ENCODE results near the gene RDH11.
A peak's percentile ranks its signal among the peaks of the same experiment; 100 is the strongest.
"Not testable (repeated sequence)": the region's sequence is repeated elsewhere in the genome, so short reads cannot be mapped to it uniquely, and the experiment has no call there.

The RDH11 gene

GRCh38 chr14:67703997-67704396, 8.4 kb upstream of the RDH11 start:
- no peak for DNase-seq

DNA sequence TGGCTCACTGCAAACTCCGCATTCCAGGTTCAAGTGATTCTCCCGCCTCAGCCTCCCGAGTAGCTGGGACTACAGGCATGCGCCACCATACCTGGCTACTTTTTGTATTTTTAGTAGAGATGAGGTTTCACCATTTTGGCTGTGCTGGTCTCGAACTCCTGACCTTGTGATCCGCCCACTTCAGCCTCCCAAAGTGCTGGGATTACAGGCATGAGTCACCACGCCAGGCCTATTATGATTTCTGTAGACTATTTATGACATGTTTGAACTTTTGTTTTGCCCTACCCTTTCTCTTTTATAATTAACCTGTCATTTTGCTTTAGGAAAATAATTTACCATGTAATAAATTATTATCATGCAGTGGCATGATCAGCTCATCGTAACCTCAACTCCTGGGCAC, 5.9 kb upstream of the RDH11 start, which contains the start of gene RDH12:
RDH12 (plus strand) TSS at position 395 of the 400 bp plus-strand sequence. CDS start 20,757 bp downstream, outside the sequence.
- DNase-seq: not testable (repeated sequence)

- DNase-seq: no peak
Observed at GRCh38 chr14:67698179-67698578, 2.6 kb upstream of the RDH11 start.

DNA sequence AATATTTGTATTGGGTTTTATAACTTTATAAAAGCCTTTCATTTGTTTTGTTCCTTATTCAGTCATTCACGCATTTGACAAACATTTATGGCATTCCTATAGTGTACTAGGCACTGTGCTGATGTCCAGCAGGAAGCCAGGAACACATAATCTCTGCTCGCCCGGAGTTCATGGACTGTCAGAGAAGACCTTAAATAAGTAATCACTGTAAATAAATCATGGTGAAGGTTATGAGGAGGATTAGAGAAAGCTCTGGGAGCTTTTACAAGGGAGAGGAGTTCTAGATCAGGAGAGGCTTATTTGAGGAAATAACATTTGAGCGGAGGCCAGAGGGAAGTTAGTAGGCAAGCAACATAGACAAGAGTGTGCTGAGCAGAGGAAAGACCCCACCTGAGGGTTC, 1.4 kb upstream of the RDH11 start:
- no peak for DNase-seq

DNA sequence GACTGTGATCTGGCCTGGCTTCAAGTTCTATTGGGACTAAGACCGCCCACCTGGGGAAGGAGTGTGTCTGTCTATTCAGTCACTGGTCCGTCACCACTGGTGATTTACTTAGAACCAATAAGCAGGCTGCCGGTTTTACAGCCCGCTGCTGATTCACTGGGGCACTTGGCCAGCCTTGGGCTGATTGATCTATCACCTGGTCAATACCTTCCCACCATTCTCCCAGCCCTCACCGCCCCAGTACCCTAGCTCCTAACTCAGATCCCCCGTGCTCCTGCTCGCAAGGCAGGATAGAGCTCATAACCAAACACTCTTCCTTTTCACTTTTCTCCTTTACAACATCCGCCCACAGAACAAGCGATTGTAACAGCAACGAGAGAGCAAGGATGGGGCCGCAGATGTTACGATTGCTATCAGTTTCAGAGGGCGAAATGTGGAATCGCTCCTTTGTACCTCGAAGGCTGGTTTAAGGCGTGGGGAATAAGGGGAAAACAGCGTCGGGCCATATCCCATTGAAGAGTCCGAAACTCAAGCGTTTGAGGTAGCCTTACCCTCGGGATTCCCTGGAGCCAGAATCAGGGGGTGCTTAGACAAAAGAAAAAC, 672 bp downstream of the RDH11 start:
- peak; percentile 8 for DNase-seq

DNA sequence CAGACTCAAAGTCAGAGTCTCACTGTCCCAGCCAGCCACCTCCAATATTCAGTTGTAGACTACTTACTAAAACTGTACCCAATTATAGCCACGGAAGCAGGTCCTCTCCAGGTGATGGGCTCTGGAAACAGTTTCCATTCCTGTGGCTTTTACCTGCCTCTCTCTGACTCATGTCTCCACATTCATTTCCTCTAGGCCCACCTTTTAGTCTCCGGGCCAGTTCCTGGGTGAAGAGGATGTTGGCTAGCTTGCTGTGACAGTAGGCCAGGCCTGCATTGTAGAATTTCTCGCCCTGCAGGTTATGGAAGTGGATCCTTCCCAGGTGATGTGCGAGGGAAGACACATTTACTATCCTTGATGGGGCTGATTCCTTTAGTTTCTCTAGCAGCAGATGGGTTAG, 5.6 kb downstream of the RDH11 start:
- no peak for DNase-seq

DNA sequence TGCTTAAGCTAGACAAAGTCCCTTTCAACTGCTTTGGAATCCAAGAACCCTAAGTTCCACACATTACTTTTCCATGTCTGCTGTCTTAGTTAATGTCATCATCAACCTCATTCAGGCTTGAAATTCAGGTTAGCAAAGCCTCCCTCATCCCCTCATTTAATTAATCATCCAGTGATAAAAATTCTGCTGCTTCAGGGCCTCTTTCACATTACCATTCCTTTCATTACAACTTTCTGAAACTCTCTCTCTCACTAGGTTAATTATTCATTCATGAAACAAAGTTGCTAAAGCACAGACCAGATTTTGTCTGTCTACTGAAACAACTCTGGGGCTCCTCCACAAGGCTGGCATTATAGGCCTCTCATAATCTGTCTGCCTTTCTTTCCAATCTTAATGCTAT, 11.7 kb downstream of the RDH11 start:
- DNase-seq: no peak

GRCh38 chr14:67680941-67681340, 14.6 kb downstream of the RDH11 start:
- no peak for DNase-seq

GRCh38 chr14:67680121-67680602, 15.4 kb downstream of the RDH11 start:
- DNase-seq: no peak

DNA sequence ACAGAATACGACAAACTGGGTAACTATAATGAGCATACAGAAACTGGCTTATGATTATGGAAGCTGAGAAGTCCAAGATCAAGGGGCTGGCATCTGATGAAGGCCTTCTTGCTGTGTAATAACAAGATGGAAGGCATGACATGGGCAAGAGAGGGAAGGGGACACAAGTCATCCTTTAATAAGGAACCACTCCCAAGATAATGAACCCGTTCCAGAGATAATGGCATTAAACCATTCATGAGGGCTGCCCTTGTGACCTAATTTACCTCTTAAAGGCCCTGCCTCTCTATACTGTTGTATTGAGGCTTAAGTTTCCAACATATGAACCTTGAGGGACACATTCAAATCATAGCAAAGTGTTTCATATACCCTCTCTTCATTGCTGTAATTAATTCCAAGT, 16.6 kb downstream of the RDH11 start:
- DNase-seq: no peak

GRCh38 chr14:67675219-67675582, 20.4 kb downstream of the RDH11 start:
- DNase-seq: no peak

- DNase-seq: peak; percentile 6
Observed at GRCh38 chr14:67674480-67675218, 20.9 kb downstream of the RDH11 start, which contains the start of gene VTI1B. VTI1B (minus strand) TSS chr14:67674632; CDS start chr14:67674489, 143 bp downstream.

GRCh38 chr14:67674139-67674479, 21.5 kb downstream of the RDH11 start:
- DNase-seq: no peak

- DNase-seq: no peak
Observed at GRCh38 chr14:67673451-67673850, 22.1 kb downstream of the RDH11 start.

- DNase-seq: no peak
Observed at GRCh38 chr14:67668559-67668958, 27.0 kb downstream of the RDH11 start.

DNA sequence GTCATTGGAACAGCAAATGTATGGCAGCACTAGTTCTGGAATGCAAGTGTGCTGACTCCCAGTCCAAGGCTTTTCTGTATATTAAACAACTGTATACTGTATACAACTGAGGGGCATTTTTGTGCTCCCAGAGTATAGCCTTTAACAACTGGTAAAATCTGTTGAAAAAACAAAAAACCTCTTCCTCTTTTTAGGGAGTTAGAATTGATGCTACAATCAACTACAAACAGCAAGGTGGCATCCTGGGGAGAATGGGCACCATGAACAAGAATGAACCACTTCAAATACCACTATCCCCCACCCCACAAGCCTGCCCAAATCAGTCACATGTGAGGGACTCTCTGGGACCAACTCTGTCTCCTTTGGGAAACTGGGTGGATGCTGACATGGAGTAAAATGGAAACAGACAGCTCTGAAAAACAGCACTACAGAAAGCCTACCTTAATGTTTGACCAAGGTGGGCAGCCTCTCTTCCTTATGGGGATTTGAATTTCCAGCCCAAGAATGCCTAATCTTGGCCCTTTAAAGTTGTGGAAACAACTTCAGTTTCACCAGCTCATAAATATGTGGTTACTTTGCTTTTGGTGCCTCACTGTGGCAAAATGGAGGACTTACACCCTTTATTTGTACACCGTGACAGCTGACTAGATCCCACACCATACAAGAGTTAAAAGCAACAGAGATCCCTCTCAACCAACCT, 28.7 kb downstream of the RDH11 start:
- DNase-seq: no peak

GRCh38 chr14:67665868-67666267, 29.7 kb downstream of the RDH11 start:
- DNase-seq: no peak

DNA sequence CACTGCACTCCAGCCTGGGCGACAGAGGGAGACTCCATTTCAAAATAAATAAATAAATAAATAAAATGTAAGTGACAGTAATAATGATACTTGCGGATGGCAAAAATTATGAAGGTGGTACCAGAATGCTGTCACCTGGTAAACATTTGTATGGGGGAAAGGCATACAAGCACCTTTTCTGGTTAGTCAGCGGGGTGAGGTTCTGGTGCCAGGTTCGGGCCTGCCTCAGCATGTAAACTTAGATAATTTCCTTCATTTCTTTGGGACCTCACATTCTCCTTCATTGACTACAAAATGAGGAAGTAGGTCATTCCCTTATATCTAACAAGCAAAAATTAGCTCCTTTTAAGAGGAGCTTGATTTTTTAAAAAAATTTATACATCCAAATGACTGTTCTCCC, 31.9 kb downstream of the RDH11 start:
- no peak for DNase-seq

DNA sequence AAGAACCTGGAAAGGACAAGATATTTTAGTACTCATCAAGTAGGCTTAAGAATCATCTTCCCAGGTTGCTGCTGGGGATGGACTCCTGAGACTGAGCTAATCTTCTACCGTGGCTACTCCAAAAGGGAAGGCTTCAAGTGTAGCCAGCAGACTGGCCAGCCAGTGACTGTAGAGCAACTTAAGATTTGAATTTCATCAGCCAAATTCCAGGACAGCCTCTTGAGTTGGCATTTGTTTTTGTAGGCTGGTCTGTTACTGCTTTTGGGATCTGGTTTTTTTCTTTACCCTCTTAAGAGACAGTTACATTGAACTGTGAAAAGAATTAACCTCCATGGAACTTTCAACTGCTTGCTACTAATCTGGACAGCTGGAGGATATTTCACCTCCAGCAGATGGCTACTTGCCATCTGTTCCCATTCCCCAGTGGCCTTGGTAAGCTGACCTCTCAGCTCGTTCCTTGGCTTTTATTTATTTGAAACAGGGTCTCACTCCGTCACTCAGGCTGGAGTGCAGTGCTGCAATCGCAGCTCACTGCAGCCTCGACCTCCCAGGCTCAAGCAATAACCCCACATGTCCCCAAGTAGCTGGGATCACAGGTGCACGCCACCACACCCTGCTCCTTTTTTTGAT, 41.8 kb downstream of the RDH11 start:
- DNase-seq: no peak

- DNase-seq: no peak
Observed at GRCh38 chr14:67652189-67652588, 43.4 kb downstream of the RDH11 start.

GRCh38 chr14:67650694-67651093, 44.9 kb downstream of the RDH11 start:
- DNase-seq: no peak

- no peak for DNase-seq
Observed at GRCh38 chr14:67650151-67650550, 45.4 kb downstream of the RDH11 start.

DNA sequence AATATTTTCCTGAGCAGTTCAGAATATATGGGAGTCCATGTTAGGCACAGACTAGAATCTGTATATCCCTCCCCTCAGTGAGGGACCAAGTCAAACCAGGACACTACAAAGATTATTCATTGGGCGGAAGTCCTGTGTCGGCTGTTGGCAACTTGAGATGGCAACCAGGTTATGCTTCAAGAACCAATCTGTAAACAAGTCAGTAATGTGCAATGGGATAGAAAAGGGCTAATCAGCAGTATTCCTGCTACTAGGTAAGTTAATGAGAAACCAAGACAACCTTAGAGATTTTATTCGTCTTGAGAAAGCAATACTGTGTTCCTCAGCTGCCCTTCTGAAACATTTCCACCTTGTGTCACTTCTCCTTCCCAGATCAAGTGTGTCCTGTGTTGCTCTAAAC, 49.4 kb downstream of the RDH11 start:
- DNase-seq: no peak

DNA sequence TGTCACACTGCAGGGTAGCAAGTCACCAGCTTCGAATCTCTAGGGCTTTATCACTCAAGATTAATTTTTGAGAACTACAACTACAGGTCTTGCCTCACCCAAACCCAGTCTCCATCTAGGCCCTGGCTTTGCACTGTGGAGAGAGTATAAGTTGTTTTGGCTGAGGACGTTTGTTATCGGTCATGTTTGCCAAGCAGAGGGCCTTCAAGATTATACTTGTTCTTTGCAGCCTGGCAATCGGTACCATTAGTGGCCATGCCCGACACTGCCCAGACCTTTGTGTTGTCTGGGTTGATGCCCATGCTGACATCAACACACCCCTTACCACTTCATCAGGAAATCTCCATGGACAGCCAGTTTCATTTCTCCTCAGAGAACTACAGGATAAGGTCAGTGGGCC, 50.1 kb downstream of the RDH11 start:
- DNase-seq: no peak
